Measurements from ENCODE around the gene MRC1.

MRC1 gene

DNA sequence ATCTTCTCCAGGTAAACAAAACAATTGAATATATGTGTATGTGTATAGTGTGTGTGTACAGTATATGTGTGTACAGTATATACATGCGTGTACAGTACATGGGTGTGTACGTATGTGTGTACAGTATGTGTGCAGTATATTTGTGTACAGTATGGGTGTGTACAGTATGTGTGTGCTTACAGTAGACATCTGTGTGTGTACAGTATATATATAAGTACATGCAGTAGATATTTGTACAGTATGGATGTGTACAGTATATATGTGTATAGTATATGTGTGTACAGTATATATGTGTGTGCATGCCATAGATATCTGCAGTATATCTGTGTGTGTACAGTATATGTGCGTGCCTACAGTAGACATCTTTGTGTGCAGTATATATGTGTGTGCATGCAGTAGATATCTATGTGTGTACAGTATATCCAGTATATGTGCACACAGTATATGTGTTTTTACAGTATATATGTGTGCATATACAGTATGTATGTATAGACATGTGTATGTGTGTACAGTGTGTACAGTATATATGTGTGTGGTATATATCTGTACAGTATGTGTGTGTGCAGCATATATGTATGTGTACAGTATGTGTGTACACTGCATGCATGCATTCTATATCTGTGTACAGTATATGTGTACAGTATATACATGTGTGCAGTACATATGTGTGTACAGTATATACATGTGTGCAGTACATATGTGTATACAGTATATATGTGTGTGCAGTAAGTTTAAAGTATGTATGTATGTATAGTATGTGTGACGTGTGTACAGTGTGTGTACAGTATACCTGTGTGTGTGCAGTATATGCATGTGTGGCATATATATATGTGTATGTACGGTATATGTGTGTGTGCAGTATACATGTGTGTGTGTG, 105.3 kb downstream of the MRC1 start:
- TF ChIP-seq EZH2 (IDR thresholded peaks at IDR 0.05; ENCODE audit: borderline replicate concordance, low read depth, low read length, severe bottlenecking), result no peak
- TF ChIP-seq CTCF (IDR thresholded peaks at IDR 0.05; ENCODE audit: borderline replicate concordance, extremely low read depth, low read length, poor library complexity, severe bottlenecking), result no peak

DNA sequence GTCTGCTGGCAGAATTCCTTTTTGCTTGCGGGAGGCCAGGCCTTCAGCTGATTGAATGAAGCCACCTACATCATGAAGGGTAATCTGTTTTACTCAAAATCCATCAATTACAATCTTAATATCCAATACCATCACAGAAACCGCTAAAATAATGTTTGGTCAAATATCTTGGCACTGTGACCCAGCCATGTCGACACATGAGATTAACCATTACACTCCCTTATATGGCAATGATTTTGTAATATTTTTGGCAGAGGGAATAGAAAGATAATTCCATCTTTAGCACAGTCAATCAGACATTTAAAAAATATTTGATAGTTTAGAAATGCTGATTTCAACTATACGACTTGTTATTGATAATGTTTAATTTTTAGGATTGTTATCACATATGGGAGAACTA, 106.0 kb downstream of the MRC1 start:
- Histone ChIP-seq H3K4me2 (ENCODE audit: insufficient read depth, low read length) (no peak overlapping the region), H3K27me3 (ENCODE audit: insufficient read depth, low read length, poor library complexity) (no peaks in the 10 kb centered on the region), H3K4me3 (ENCODE audit: low read depth in 1 of 2, low read length in 2 of 2) (no peak overlapping the region), H3K9me3 (ENCODE audit: insufficient read depth, low read length, severe bottlenecking) (no peaks in the 10 kb centered on the region), H2AFZ (ENCODE audit: low read depth, low read length) (no peak overlapping the region), H3K79me2 (ENCODE audit: insufficient read depth, low read length) (no peaks in the 10 kb centered on the region), H4K20me1 (ENCODE audit: insufficient read depth, low read length) (no peaks in the 10 kb centered on the region), H3K36me3 (ENCODE audit: insufficient read depth, low read length) (no peaks in the 10 kb centered on the region), H3K9ac (ENCODE audit: low read depth, low read length) (no peak overlapping the region), H3K27ac (ENCODE audit: low read length) (no peak overlapping the region), H3K4me1 (ENCODE audit: insufficient read depth, low read length) (no peaks in the 10 kb centered on the region)
- DNase-seq (no peak), ATAC-seq (ENCODE audit: insufficient read depth, low read depth) (no peak)
- TF ChIP-seq CTCF (IDR thresholded peaks at IDR 0.05; ENCODE audit: borderline replicate concordance, extremely low read depth, low read length, poor library complexity, severe bottlenecking) (no peak), EZH2 (IDR thresholded peaks at IDR 0.05; ENCODE audit: borderline replicate concordance, low read depth, low read length, severe bottlenecking) (no peak)

More for the DNA sequence above, 105.3 kb downstream of the MRC1 start:
- H3K4me1 ChIP-seq (ENCODE audit: insufficient read depth, low read length), result no peaks in the 10 kb centered on the region
- no peak overlapping the region for H3K4me3 ChIP-seq (ENCODE audit: low read depth in 1 of 2, low read length in 2 of 2)
- no peaks in the 10 kb centered on the region for H3K27me3 ChIP-seq (ENCODE audit: insufficient read depth, low read length, poor library complexity)
- ATAC-seq (ENCODE audit: insufficient read depth, low read depth), result no peak
- no peak overlapping the region for H2AFZ ChIP-seq (ENCODE audit: low read depth, low read length)
- no peak overlapping the region for H3K4me2 ChIP-seq (ENCODE audit: insufficient read depth, low read length)
- H3K9me3 ChIP-seq (ENCODE audit: insufficient read depth, low read length, severe bottlenecking), result no peaks in the 10 kb centered on the region
- no peak for DNase-seq
- H3K36me3 ChIP-seq (ENCODE audit: insufficient read depth, low read length), result no peaks in the 10 kb centered on the region
- no peak overlapping the region for H3K9ac ChIP-seq (ENCODE audit: low read depth, low read length)
- H4K20me1 ChIP-seq (ENCODE audit: insufficient read depth, low read length), result no peaks in the 10 kb centered on the region
- H3K79me2 ChIP-seq (ENCODE audit: insufficient read depth, low read length), result no peaks in the 10 kb centered on the region
- no peak overlapping the region for H3K27ac ChIP-seq (ENCODE audit: low read length)

- H3K36me3 ChIP-seq (ENCODE audit: insufficient read depth, low read length), result no peaks in the 10 kb centered on the region
- H3K4me2 ChIP-seq (ENCODE audit: insufficient read depth, low read length), result no peak overlapping the region
- H3K9me3 ChIP-seq (ENCODE audit: insufficient read depth, low read length, severe bottlenecking), result no peaks in the 10 kb centered on the region
- no peaks in the 10 kb centered on the region for H3K4me1 ChIP-seq (ENCODE audit: insufficient read depth, low read length)
- no peak overlapping the region for H3K9ac ChIP-seq (ENCODE audit: low read depth, low read length)
- ATAC-seq (ENCODE audit: insufficient read depth, low read depth) (peak; percentile 93), DNase-seq (peak; percentile 40)
- H4K20me1 ChIP-seq (ENCODE audit: insufficient read depth, low read length), result no peaks in the 10 kb centered on the region
- H3K79me2 ChIP-seq (ENCODE audit: insufficient read depth, low read length), result no peaks in the 10 kb centered on the region
- no peak overlapping the region for H3K4me3 ChIP-seq (ENCODE audit: low read depth in 1 of 2, low read length in 2 of 2)
- no peak overlapping the region for H2AFZ ChIP-seq (ENCODE audit: low read depth, low read length)
- H3K27ac ChIP-seq (ENCODE audit: low read length), result no peak overlapping the region
- no peaks in the 10 kb centered on the region for H3K27me3 ChIP-seq (ENCODE audit: insufficient read depth, low read length, poor library complexity)
- TF ChIP-seq EZH2 (IDR thresholded peaks at IDR 0.05; ENCODE audit: borderline replicate concordance, low read depth, low read length, severe bottlenecking) (no peak), CTCF (IDR thresholded peaks at IDR 0.05; ENCODE audit: borderline replicate concordance, extremely low read depth, low read length, poor library complexity, severe bottlenecking) (no peak)
Observed at GRCh38 chr10:17918187-17918903, 109.2 kb downstream of the MRC1 start.
